WTC11 (cell line): Measurements from ENCODE around the gene PCDHB3.

ENCODE experiments used
- CTCF ChIP-seq: fragments of 200-600 bp; IDR thresholded peaks from 2 replicates; pipeline ENCODE4 v1.8.0; 2022; ENCODE audit warnings: antibody characterized with exemption
- MAX ChIP-seq: sonication (generic); formaldehyde crosslinking; IDR thresholded peaks from 2 replicates; pipeline ENCODE4 v1.8.0; 2022; ENCODE audit warnings: mild to moderate bottlenecking, missing genetic modification reagents
- USF2 ChIP-seq: sonication (generic); formaldehyde crosslinking; IDR thresholded peaks from 2 replicates; pipeline ENCODE4 v1.8.1; 2023; ENCODE audit warnings: mild to moderate bottlenecking, missing genetic modification reagents, moderate library complexity
- TF ChIP-seq, protein P1 (sequence below): sonication (generic); formaldehyde crosslinking; IDR thresholded peaks from 2 replicates; pipeline ENCODE4 v1.8.1; 2022; ENCODE audit warnings: missing genetic modification reagents, borderline replicate concordance
- TF ChIP-seq, protein P2 (sequence below): sonication (generic); formaldehyde crosslinking; IDR thresholded peaks from 2 replicates; pipeline ENCODE4 v1.8.1; 2022; ENCODE audit warnings: mild to moderate bottlenecking, moderate library complexity, missing genetic modification reagents

DNA sequence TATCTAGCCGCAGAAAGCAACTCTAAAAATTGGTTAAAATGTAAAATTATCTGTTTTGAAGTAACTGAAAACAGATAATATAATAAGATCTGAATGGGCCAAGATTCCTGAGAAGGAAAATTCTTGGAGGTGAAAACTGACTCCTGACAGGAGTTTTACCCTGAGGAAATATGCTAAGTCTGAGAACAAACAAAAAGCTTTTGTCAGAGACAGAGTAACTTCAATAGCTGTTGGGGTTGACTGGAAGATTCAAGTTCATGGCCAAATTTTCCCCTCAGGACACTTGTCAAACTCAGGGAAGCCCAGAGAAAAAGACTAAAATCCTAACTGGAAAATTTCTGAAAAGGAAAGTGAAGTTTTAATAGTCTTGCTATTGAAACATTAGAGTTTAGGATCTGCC is 27.0 kb downstream of the PCDHB3 start:
- TF ChIP-seq, protein P1, sequence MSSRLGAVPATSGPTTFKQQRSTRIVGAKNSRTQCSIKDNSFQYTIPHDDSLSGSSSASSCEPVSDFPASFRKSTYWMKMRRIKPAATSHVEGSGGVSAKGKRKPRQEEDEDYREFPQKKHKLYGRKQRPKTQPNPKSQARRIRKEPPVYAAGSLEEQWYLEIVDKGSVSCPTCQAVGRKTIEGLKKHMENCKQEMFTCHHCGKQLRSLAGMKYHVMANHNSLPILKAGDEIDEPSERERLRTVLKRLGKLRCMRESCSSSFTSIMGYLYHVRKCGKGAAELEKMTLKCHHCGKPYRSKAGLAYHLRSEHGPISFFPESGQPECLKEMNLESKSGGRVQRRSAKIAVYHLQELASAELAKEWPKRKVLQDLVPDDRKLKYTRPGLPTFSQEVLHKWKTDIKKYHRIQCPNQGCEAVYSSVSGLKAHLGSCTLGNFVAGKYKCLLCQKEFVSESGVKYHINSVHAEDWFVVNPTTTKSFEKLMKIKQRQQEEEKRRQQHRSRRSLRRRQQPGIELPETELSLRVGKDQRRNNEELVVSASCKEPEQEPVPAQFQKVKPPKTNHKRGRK (CRISPR knock-in tag), result no peak
- TF ChIP-seq CTCF (no peak), MAX (CRISPR knock-in tag) (no peak), USF2 (CRISPR knock-in tag) (no peak)
- TF ChIP-seq, protein P2, sequence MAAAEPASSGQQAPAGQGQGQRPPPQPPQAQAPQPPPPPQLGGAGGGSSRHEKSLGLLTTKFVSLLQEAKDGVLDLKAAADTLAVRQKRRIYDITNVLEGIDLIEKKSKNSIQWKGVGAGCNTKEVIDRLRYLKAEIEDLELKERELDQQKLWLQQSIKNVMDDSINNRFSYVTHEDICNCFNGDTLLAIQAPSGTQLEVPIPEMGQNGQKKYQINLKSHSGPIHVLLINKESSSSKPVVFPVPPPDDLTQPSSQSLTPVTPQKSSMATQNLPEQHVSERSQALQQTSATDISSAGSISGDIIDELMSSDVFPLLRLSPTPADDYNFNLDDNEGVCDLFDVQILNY (CRISPR knock-in tag), result no peak
